ENCODE results near the gene GPN1.

- TF ChIP-seq CTCF (conservative IDR thresholded peaks at IDR 0.05; ENCODE audit: low read depth, low read length) (no peak), EZH2 (IDR thresholded peaks at IDR 0.05; ENCODE audit: borderline replicate concordance, low read depth, low read length, poor library complexity, severe bottlenecking) (no peak)
These were observed 7.9 kb downstream of the GPN1 start for GRCh38 chr2:27636766-27637165.

All from A673 (cell line).